Mucosa of rectum (tissue), 2 donors: ENCODE data around the gene SPAST.

Experiments used
- H3K27ac ChIP-seq, 2 donors: one replicate each; pipeline ENCODE4 v1.7.0; 2013; ENCODE audit warnings: inconsistent platforms in 2 of 2, low read depth in 2 of 2, low read length in 2 of 2
- H3K27me3 ChIP-seq, 2 donors: one replicate each; pipeline ENCODE4 v1.7.0; 2013; ENCODE audit warnings: low read length in 2 of 2; ENCODE audit not compliant: control insufficient read depth in 2 of 2, insufficient read depth in 2 of 2
- H3K36me3 ChIP-seq, 2 donors: one replicate each; pipeline ENCODE4 v1.7.0; 2013; ENCODE audit warnings: low read length in 2 of 2; ENCODE audit not compliant: control insufficient read depth in 2 of 2, insufficient read depth in 2 of 2
- H3K4me1 ChIP-seq, 2 donors: one replicate each; pipeline ENCODE4 v1.7.0; 2013; ENCODE audit warnings: low read length in 2 of 2, mild to moderate bottlenecking in 1 of 2; ENCODE audit not compliant: control insufficient read depth in 2 of 2, insufficient read depth in 2 of 2
- H3K4me3 ChIP-seq, 2 donors: one replicate each; pipeline ENCODE4 v1.7.0; 2013; ENCODE audit warnings: low read length in 2 of 2
- H3K9ac ChIP-seq, 2 donors: one replicate each; pipeline ENCODE4 v1.7.0; 2013; ENCODE audit warnings: low read length in 2 of 2, low read depth in 1 of 2, mild to moderate bottlenecking in 1 of 2
- H3K9me3 ChIP-seq, 2 donors: one replicate each; pipeline ENCODE4 v1.7.0; 2013; ENCODE audit warnings: low read length in 2 of 2; ENCODE audit not compliant: control insufficient read depth in 2 of 2
- donor health status: healthy.
- donor health status: Normal muscosa, but diverticular disease.

The SPAST gene

GRCh38 chr2:32061430-32061829 lies 1.9 kb upstream of the SPAST start:
- no peaks in the 10 kb centered on the region for H3K36me3 ChIP-seq

DNA sequence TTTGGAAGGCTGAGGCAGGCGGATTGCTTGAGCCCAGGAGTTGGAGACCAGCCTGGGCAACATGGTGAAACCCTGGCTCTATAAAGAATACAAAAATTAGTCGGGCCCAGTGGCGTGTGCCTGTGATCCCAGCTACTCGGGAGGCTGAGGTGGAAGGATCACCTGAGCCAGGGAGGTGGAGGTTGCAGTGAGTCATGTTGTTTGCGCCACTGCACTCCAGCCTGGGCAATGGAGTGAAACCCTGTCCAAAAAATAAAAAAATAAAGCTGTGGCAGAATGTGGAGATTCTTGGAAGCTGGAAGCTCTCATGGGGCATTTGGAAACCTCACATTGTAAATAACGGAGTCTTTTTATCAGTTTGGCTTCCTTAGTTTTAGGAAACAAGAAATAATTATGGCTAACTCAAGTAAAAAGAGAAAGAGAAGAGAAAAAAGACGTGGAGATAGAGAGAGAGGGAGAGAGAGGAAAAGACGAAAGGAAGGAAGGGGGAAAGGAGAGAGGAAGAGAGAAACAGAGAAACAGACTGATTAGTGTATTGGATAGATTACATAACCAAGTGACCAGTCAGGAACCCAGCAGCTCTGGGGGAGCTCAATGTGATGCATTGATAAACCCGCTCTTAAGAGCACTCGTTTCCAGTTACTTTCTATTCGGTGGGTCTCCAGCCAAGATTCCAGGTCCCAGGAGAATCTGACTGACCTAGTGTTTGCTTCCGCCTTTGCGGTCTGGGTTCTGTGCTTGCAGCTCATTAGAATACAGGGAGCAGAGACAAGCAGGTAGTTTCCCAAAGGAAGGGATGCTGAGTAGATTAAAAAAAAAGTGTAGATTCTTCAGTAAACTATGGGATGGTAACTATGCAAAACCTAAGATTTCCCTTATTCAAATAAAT lies 1.1 kb upstream of the SPAST start:
- Histone ChIP-seq H3K27ac (peak overlapping the region; percentile 14 to 89), H3K9me3 (no peaks in the 10 kb centered on the region), H3K4me3 (peak overlapping the region; percentile 91), H3K9ac (peak overlapping the region; percentile 79 to 83), H3K27me3 (no peaks in the 10 kb centered on the region), H3K36me3 (no peaks in the 10 kb centered on the region), H3K4me1 (peaks cover 4 to 17% of the 10 kb centered on the region in 2 donors)

More at GRCh38 chr2:32061430-32061829, 1.9 kb upstream of the SPAST start:
- no peak overlapping the region for H3K27ac ChIP-seq
- H3K9ac ChIP-seq = no peak overlapping the region
- peaks cover 4 to 17% of the 10 kb centered on the region in 2 donors for H3K4me1 ChIP-seq
- H3K4me3 ChIP-seq = no peak overlapping the region
- H3K27me3 ChIP-seq = no peaks in the 10 kb centered on the region
- no peaks in the 10 kb centered on the region for H3K9me3 ChIP-seq

DNA sequence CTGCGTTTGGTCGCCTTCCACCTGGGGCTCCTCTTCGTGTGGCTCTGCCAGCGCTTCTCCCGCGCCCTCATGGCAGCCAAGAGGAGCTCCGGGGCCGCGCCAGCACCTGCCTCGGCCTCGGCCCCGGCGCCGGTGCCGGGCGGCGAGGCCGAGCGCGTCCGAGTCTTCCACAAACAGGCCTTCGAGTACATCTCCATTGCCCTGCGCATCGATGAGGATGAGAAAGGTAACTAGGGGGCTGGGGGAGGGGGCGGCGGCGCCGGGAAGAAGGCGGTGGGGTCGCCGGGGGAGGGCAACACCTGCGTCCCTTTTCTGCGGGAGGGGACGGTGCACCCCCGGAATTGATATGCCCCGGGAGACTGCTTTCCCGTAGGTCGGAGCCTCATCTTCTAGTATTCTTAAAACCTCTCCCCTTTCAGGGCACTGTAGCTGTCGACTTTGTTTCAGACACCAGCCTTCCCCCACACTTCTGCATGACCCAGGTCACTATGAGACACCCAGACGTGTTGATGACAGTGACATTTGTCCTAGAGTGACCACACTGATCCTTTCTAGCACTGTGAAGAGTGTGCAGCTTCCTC lies 755 bp downstream of the SPAST start:
- H3K36me3 ChIP-seq = no peaks in the 10 kb centered on the region
- peaks cover 4 to 17% of the 10 kb centered on the region in 2 donors for H3K4me1 ChIP-seq
- H3K4me3 ChIP-seq = peak overlapping the region; percentile 91
- no peaks in the 10 kb centered on the region for H3K9me3 ChIP-seq
- H3K9ac ChIP-seq = peak overlapping the region; percentile 75 to 83
- H3K27me3 ChIP-seq = no peaks in the 10 kb centered on the region
- peak overlapping the region; percentile 89 to 93 for H3K27ac ChIP-seq

GRCh38 chr2:32064713-32065112 lies 1.4 kb downstream of the SPAST start:
- Histone ChIP-seq H3K4me3 (peak overlapping the region; percentile 91), H3K9me3 (no peaks in the 10 kb centered on the region), H3K4me1 (peaks cover 4 to 17% of the 10 kb centered on the region in 2 donors), H3K27me3 (no peaks in the 10 kb centered on the region), H3K36me3 (no peaks in the 10 kb centered on the region), H3K27ac (no peak overlapping the region), H3K9ac (peak overlapping the region; percentile 75 to 83)

GRCh38 chr2:32067549-32067948 lies 4.2 kb downstream of the SPAST start:
- Histone ChIP-seq H3K9ac (no peak overlapping the region), H3K27ac (no peak overlapping the region), H3K9me3 (no peaks in the 10 kb centered on the region), H3K4me3 (no peak overlapping the region), H3K4me1 (peaks cover 0 to 12% of the 10 kb centered on the region in 2 donors), H3K36me3 (no peaks in the 10 kb centered on the region), H3K27me3 (no peaks in the 10 kb centered on the region)

- Histone ChIP-seq H3K27ac (no peak overlapping the region), H3K9me3 (no peaks in the 10 kb centered on the region), H3K36me3 (no peaks in the 10 kb centered on the region), H3K4me3 (no peak overlapping the region), H3K27me3 (no peaks in the 10 kb centered on the region), H3K9ac (no peak overlapping the region), H3K4me1 (peaks cover 3% of the 10 kb centered on the region in 2 donors)
Observed at GRCh38 chr2:32074134-32074506, 10.8 kb downstream of the SPAST start.

DNA sequence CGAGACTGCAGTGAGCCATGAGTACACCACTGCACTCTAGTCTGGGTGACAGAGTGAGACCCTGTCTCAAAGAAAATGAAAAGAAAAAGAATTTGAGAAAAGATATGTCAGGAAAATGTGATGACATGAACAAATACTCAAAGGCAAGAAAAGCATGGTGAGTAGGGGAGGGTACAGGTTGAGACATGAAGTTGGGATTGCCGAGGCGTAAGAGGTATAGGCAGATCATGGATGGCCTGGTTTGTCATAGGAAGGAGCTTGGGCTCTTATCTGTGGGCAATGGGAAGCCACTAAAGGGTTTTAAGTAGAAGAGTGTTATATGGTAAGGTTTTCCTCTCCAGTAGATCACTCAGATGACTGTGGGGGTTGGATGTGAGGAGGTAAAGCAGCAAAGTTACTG lies 32.3 kb downstream of the SPAST start:
- Histone ChIP-seq H3K36me3 (peaks cover 0 to 3% of the 10 kb centered on the region in 2 donors), H3K9me3 (no peaks in the 10 kb centered on the region), H3K4me3 (no peak overlapping the region), H3K4me1 (no peaks in the 10 kb centered on the region), H3K9ac (no peak overlapping the region), H3K27me3 (no peaks in the 10 kb centered on the region), H3K27ac (no peak overlapping the region)

GRCh38 chr2:32108111-32108510 lies 44.8 kb downstream of the SPAST start:
- H3K4me3 ChIP-seq = no peak overlapping the region
- H3K36me3 ChIP-seq = peaks cover 9 to 19% of the 10 kb centered on the region in 2 donors
- no peak overlapping the region for H3K9ac ChIP-seq
- no peak overlapping the region for H3K27ac ChIP-seq
- H3K9me3 ChIP-seq = no peaks in the 10 kb centered on the region
- no peaks in the 10 kb centered on the region for H3K4me1 ChIP-seq
- no peaks in the 10 kb centered on the region for H3K27me3 ChIP-seq

- H3K9ac ChIP-seq = no peak overlapping the region
- H3K9me3 ChIP-seq = no peaks in the 10 kb centered on the region
- no peak overlapping the region for H3K27ac ChIP-seq
- H3K36me3 ChIP-seq = peaks cover 8 to 9% of the 10 kb centered on the region in 2 donors
- no peak overlapping the region for H3K4me3 ChIP-seq
- no peaks in the 10 kb centered on the region for H3K4me1 ChIP-seq
- no peaks in the 10 kb centered on the region for H3K27me3 ChIP-seq
Observed at GRCh38 chr2:32118055-32118454, 54.7 kb downstream of the SPAST start.

DNA sequence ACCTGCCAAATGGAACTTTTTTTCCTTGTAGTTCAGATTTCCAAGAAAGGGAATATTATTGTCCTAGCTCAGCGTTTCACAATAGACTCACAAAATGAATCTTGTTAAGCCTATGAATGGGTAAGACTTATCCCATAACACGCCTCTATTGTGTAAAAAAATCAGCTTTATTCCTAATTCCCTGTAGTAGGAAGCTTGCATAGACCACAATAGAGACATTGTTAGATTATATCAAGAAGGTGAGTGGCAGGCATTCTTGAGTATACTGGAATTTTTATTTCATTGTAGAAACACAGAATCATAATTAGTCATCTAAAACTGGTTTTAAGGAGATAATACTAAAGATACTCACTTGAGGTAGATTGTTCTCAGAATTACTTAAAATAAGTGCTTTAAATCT lies 55.8 kb downstream of the SPAST start:
- H3K36me3 ChIP-seq = peaks cover 9% of the 10 kb centered on the region in 2 donors
- H3K27me3 ChIP-seq = no peaks in the 10 kb centered on the region
- no peak overlapping the region for H3K27ac ChIP-seq
- H3K9me3 ChIP-seq = no peaks in the 10 kb centered on the region
- no peak overlapping the region for H3K4me3 ChIP-seq
- no peaks in the 10 kb centered on the region for H3K4me1 ChIP-seq
- no peak overlapping the region for H3K9ac ChIP-seq
